ENCODE data around the gene NRCAM.

DNA sequence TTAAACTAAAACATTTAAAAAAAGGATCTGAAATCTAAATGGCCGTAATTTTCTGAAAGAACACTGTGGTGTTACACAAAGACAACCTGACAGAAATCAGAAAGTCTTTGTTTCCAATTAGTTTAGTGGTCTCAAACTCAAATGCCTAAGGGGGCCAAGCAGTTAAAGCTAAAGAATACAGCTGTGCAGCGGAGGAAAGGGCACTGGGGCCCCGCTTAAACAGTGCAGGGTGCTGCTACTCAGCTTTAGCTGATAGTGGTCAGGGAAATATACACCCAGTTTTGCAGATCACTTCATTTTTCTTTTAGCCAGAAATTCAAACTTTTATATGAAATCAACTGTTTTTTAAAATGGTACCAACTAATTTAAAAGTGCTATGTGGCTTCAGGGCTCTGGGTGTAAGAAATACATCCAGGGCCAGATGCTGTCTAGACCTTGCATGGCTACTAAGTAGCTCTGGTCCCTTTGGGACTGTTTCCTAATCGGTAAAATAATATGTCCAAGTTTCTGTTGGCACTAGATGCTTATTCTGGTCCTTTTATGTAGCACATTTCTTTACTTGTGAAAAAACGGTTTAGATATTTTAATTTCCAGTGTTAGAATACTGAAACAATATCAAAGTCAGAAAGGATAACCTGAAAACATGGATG is 164.3 kb downstream of the NRCAM start:
- TF ChIP-seq GTF2F1 (IDR thresholded peaks at IDR 0.05; ENCODE audit: borderline replicate concordance, low read depth, low read length) (no peak), POLR2AphosphoS5 (IDR thresholded peaks at IDR 0.05; ENCODE audit: low read depth, low read length) (no peak), CHD1 (IDR thresholded peaks at IDR 0.05; ENCODE audit: low read depth, low read length) (no peak), BACH1 (IDR thresholded peaks at IDR 0.05; ENCODE audit: low read length) (no peak), JUN (IDR thresholded peaks at IDR 0.05; ENCODE audit: low read depth, low read length) (no peak), POLR2A (IDR thresholded peaks at IDR 0.05; ENCODE audit: control extremely low read depth in 1 of 2, low read depth in 2 of 2, low read length in 2 of 2) (no peak), GABPA (IDR thresholded peaks at IDR 0.05; ENCODE audit: borderline replicate concordance, insufficient read depth, low read length) (no peak), ZNF274 (IDR thresholded peaks at IDR 0.05; ENCODE audit: borderline replicate concordance, extremely low read depth, low read length) (no peak), EZH2 (IDR thresholded peaks at IDR 0.05; ENCODE audit: low read depth, low read length, severe bottlenecking) (no peak), RFX5 (IDR thresholded peaks at IDR 0.05; ENCODE audit: borderline replicate concordance, low read depth, low read length) (no peak), CEBPB (IDR thresholded peaks at IDR 0.05; ENCODE audit: low read depth, low read length) (no peak), EP300 (IDR thresholded peaks at IDR 0.05; ENCODE audit: borderline replicate concordance in 1 of 2, low read depth in 2 of 2, low read length in 2 of 2) (no peak), TCF12 (IDR thresholded peaks at IDR 0.05; ENCODE audit: low read depth, low read length) (no peak)
- TF ChIP-seq, protein P1, sequence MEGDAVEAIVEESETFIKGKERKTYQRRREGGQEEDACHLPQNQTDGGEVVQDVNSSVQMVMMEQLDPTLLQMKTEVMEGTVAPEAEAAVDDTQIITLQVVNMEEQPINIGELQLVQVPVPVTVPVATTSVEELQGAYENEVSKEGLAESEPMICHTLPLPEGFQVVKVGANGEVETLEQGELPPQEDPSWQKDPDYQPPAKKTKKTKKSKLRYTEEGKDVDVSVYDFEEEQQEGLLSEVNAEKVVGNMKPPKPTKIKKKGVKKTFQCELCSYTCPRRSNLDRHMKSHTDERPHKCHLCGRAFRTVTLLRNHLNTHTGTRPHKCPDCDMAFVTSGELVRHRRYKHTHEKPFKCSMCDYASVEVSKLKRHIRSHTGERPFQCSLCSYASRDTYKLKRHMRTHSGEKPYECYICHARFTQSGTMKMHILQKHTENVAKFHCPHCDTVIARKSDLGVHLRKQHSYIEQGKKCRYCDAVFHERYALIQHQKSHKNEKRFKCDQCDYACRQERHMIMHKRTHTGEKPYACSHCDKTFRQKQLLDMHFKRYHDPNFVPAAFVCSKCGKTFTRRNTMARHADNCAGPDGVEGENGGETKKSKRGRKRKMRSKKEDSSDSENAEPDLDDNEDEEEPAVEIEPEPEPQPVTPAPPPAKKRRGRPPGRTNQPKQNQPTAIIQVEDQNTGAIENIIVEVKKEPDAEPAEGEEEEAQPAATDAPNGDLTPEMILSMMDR (IDR thresholded peaks at IDR 0.05; ENCODE audit: control extremely low read depth in 1 of 3, insufficient read depth in 1 of 3, low read depth in 1 of 3, low read length in 3 of 3) = no peak

All from H1 (cell line).